GM21825 (cell line): ENCODE data around the gene SBNO2.

Source experiments
- ATAC-seq: cut with Tn5 transposase; IDR thresholded peaks from one replicate; pipeline ENCODE4 v1.9.1; 2021; ENCODE audit warnings: mild to moderate bottlenecking, moderate library complexity; ENCODE audit not compliant: unreplicated experiment

The SBNO2 gene

DNA sequence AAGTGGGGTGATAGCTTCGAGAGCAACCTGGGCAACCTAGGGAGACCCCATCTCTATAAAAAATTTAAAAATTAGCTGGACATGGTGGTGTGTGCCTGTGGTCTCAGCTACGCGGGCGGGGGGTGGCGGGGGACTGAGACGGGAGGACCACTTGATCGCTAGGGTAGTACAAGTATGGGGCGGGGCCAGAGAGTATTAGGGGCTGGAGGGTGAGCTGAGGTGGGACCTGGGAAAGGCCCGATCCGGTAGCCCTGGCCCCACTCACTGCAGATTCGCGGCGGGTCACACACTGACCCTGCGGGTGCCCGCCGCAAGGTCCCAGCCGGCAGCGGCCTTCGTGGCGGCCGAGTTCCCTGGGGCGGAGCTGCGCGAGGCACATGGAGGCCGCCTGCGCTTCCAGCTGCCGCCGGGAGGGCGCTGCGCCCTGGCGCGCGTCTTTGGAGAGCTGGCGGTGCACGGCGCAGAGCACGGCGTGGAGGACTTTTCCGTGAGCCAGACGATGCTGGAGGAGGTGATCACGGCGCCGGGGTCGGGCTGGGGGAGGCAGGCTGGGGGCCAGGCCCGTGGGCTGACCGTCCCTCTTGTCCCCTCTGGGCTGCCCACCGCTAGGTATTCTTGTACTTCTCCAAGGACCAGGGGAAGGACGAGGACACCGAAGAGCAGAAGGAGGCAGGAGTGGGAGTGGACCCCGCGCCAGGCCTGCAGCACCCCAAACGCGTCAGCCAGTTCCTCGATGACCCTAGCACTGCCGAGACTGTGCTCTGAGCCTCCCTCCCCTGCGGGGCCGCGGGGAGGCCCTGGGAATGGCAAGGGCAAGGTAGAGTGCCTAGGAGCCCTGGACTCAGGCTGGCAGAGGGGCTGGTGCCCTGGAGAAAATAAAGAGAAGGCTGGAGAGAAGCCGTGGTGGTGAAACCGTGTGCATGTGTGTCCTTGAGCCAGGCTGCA is 109.1 kb downstream of the SBNO2 start:
- ATAC-seq: no peak

DNA sequence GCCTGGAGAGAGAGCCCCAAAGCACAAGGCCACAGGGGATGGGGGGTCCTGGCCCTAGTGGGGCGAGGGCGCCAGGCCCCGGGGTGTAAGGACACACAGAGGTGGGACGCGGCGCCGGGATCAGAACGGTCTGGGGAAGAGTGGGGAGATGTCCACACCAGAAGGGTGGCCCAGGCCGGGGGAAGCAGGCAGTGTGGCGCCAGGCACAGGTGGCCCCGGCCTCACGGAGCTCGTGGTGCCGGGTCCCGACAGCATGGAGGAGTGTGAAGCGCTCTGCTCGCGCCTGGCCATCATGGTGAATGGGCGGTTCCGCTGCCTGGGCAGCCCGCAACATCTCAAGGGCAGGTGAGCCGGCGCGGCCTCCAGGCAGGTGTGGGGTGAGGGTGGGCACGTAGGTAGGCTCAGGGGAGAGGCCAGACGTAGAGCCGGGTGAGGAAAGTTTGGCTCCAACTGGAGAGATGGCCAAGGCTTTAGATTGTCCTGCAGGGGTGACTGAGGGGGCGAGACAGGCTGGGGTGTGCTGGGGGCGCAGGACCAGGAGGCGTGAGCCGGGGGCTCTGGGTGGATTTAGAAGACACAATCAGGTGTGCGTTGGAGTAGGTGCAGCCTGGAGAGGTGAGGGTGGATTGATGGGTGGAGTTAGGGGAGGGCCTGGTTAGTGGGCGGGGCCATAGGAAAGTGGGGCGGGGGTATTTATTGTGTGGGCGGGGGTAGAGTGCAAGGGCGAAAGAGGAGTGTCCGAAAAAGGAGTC is 110.0 kb downstream of the SBNO2 start:
- ATAC-seq: no peak

DNA sequence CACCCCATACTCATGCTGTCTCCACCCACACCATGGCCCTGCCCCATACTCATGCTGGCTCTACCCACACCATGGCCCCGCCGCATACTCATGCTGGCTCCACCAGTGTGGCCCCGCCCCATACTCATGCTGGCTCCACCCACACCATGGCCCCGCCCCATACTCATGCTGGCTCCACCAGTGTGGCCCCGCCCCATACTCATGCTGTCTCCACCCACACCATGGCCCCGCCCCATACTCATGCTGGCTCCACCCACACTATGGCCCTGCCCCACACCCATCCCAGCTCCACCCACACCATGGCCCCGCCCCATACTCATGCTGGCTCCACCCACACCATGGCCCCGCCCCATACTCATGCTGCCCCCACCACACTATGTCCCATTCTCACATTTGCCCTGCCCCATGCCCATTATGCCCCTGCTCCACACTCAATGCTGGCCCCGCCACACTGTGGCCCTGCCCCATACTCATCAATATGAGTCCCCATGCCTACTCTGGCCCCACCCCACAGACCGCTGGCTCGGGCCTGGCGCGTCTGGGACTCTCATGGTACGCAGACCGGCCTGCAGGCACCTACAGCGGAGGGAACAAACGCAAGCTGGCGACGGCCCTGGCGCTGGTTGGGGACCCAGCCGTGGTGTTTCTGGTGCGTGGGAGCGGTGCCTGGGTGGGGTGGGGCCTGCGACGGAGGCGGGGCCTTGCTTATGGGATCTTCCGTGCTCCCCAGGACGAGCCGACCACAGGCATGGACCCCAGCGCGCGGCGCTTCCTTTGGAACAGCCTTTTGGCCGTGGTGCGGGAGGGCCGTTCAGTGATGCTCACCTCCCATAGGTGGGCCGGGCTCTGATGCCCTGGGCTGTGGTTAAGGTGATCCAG is 110.8 kb downstream of the SBNO2 start:
- ATAC-seq: no peak

DNA sequence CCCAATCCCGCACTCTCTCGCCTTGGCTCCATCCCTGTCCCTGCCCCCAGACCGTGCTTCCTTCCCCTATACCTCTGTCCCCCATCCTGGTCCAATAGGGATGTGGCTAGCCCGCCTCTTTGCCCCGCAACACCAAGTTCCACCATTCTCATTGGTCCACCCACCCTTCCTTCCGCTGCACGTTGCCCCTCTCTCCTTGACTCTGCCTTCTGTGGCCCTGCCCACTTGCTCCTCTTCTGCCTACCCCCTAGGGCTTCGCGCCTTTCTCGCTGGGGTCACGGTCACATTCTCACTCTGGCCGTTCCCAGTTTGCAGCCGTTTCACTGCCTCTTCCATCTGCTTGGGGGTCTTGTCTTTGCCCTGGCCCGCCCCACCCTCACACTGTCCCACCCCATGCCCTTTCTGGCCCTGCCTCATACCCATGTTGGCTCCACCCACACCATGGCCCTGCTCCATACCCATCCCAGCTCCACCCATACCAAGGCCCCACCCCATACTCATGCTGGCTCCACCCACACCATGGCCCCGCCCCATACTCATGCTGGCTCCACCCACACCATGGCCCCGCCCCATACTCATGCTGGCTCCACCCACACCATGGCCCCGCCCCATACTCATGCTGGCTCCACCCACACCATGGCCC is 111.6 kb downstream of the SBNO2 start:
- ATAC-seq: no peak

DNA sequence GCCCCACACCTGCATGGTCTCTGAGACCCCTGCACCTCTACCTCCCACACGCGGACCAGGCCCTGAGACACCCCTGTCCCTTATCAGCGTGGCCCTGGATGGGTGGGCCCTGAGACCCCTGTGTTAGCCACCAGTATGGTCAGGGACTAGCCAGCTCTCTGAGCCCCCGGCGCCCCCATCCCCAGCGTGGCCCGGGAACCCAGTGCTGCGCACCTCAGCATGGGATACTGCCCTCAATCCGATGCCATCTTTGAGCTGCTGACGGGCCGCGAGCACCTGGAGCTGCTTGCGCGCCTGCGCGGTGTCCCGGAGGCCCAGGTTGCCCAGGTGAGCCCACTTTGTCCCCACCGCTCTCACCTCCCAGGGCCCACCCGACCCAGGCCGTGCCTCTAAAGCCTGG is 112.1 kb downstream of the SBNO2 start:
- no peak for ATAC-seq

DNA sequence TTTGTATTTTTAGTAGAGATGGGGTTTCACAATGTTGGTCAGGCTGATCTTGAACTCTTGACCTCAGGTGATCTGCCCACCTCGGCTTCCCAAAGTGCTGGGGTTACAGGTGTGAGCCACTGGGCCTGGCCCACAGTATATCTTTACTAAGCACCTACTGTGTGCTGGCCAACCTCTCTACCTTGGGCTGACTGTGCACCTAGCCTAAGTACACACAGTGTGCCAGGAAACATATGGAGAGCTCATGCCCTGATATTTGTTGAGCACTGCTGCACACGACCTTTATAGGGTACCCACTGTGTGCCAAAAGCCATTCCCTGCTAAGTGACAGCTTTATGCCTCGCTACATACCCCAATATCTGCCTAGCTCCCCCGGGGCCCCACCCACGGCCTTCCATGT is 113.4 kb downstream of the SBNO2 start:
- no peak for ATAC-seq

DNA sequence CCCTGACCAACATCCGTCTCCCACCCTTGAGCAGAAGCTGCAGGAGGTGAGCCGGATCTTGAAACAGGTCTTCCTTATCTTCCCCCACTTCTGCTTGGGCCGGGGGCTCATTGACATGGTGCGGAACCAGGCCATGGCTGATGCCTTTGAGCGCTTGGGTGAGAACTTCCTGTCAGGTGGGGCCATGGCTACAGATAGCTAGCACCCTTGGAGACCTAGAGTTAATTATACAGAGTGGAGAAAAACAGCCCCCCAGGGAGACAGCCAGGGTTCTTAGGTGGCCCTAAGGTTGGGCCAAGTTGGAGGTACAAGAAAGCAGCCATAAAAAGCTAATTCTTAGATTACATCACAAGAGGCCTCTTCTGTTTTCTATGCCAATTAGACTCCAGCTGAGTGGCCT is 116.0 kb downstream of the SBNO2 start:
- no peak for ATAC-seq
